Natural killer cell (primary cell): ENCODE data around the gene KRTAP4-1. TPM values are rescaled to one million over a fixed set of nuclear protein-coding genes. Genes with fewer than 3 reads are reported as not detected.

ENCODE experiments used
- ATAC-seq, 3 donors: fragments of 150-1000 bp in 2 of 3; fragments of 200-7000 bp in 1 of 3; cut with Tn5 transposase; 1 replicate in 1 of 3; 2 replicates in 2 of 3; pipeline ENCODE4 v1.10.0; 2021; ENCODE audit warnings: mild to moderate bottlenecking in 2 of 3, moderate library complexity in 2 of 3
- DNase-seq, 2 donors: peaks; one replicate each; pipeline versions ENCODE4 v3.0.0 to v3.0.0-alpha.2; 2013 to 2021; ENCODE audit warnings: mixed read lengths in 1 of 2
- H3K27ac ChIP-seq: one replicate; pipeline ENCODE4 v1.5.1; 2013; ENCODE audit warnings: mild to moderate bottlenecking, low read length
- H3K27me3 ChIP-seq: one replicate; pipeline ENCODE4 v1.6.1; 2013; ENCODE audit warnings: low read length; ENCODE audit not compliant: control insufficient read depth, insufficient read depth
- H3K36me3 ChIP-seq: one replicate; pipeline ENCODE4 v1.6.1; 2013; ENCODE audit warnings: low read length; ENCODE audit not compliant: control insufficient read depth, insufficient read depth
- H3K4me1 ChIP-seq: one replicate; pipeline ENCODE4 v1.6.1; 2013; ENCODE audit warnings: low read length; ENCODE audit not compliant: control insufficient read depth, insufficient read depth
- H3K4me3 ChIP-seq: one replicate; pipeline ENCODE4 v1.5.1; 2013; ENCODE audit warnings: low read length
- H3K9me3 ChIP-seq: one replicate; pipeline ENCODE4 v1.6.1; 2013; ENCODE audit warnings: low read length; ENCODE audit not compliant: control insufficient read depth, insufficient read depth
- H3K27ac Mint-ChIP-seq, 2 donors: one replicate each; pipeline ENCODE4 v1.8.0; 2022; ENCODE audit warnings: mild to moderate bottlenecking in 2 of 2, mixed read lengths in 2 of 2, moderate library complexity in 1 of 2
- H3K27me3 Mint-ChIP-seq, 2 donors: one replicate each; pipeline ENCODE4 v1.8.0; 2022; ENCODE audit warnings: low read depth in 2 of 2, mixed read lengths in 2 of 2
- H3K36me3 Mint-ChIP-seq: one replicate; pipeline ENCODE4 v1.8.0; 2022; ENCODE audit warnings: mixed read lengths
- H3K4me1 Mint-ChIP-seq, 2 donors: one replicate each; pipeline ENCODE4 v1.8.0; 2022; ENCODE audit warnings: mixed read lengths in 2 of 2
- H3K4me3 Mint-ChIP-seq: one replicate; pipeline ENCODE4 v1.8.0; 2022; ENCODE audit warnings: mild to moderate bottlenecking, moderate library complexity, mixed read lengths
- H3K9me3 Mint-ChIP-seq, 2 donors: one replicate each; pipeline ENCODE4 v1.8.0; 2022; ENCODE audit warnings: mixed read lengths in 2 of 2
- WGBS: methylation state at CpG from one replicate; pipeline ENCODE4 v1.1.7; 2013; ENCODE audit warnings: missing lambda C conversion rate; ENCODE audit not compliant: insufficient coverage; 5-methylcytosine and 5-hydroxymethylcytosine counted together
- intact Hi-C: fragments of 100-400 bp; cut with micrococcal nuclease; formaldehyde crosslinking; loops from one replicate; pipeline ENCODE4 v1.14.2; 2022
- total RNA-seq, 4 donors: library from RNA; stranded (reverse); fragments of 120-200 nt in 1 of 4; gene quantifications; one replicate each; pipeline versions ENCODE4 v1.2.3 to v1.2.4, GENCODE V29; 2013 to 2022
- TF ChIP-seq, protein P1 (sequence below): fragments of 200-600 bp; IDR thresholded peaks from one replicate; pipeline ENCODE4 v1.8.0; 2022; ENCODE audit warnings: antibody characterized with exemption

The KRTAP4-1 gene
- total RNA-seq, 3 donors from 2014 or later (not counting 1 experiment from before 2014, with no cell fraction given): not detected

DNA sequence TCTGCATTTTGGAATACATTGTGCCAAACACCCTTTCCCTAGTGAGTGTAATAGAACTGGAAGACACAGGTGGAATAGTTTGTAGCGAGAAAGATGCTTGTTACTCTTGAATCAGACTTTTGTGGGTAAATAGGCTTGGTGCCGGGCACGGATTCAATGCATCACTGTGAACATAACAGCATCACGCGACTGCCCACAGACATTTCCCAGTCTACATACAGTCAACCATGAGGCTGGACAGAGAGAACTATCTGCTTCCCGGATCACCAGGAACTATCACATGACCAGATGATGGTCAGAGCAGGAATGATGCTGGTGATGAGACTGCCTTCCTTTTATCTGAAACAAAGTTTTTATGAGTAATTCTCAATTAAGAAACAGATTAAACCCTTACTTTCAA, 41.3 kb upstream of the KRTAP4-1 start:
- H3K27me3 ChIP-seq: peaks cover 4% of the 10 kb centered on the region
- H3K27ac ChIP-seq: no peak overlapping the region
- ATAC-seq (no peak), DNase-seq (no peak)
- no peaks in the 10 kb centered on the region for H3K36me3 ChIP-seq
- no peak overlapping the region for H3K4me3 ChIP-seq
- intact Hi-C loops: no loop called here
- H3K4me1 ChIP-seq: no peaks in the 10 kb centered on the region
- Mint-ChIP-seq H3K4me1 (peaks cover 0 to 4% of the 10 kb centered on the region in 2 donors), H3K36me3 (no peaks in the 10 kb centered on the region), H3K27me3 (peaks cover 12 to 29% of the 10 kb centered on the region in 2 donors), H3K9me3 (no peaks in the 10 kb centered on the region), H3K27ac (no peak overlapping the region), H3K4me3 (no peak overlapping the region)
- TF ChIP-seq, protein P1, sequence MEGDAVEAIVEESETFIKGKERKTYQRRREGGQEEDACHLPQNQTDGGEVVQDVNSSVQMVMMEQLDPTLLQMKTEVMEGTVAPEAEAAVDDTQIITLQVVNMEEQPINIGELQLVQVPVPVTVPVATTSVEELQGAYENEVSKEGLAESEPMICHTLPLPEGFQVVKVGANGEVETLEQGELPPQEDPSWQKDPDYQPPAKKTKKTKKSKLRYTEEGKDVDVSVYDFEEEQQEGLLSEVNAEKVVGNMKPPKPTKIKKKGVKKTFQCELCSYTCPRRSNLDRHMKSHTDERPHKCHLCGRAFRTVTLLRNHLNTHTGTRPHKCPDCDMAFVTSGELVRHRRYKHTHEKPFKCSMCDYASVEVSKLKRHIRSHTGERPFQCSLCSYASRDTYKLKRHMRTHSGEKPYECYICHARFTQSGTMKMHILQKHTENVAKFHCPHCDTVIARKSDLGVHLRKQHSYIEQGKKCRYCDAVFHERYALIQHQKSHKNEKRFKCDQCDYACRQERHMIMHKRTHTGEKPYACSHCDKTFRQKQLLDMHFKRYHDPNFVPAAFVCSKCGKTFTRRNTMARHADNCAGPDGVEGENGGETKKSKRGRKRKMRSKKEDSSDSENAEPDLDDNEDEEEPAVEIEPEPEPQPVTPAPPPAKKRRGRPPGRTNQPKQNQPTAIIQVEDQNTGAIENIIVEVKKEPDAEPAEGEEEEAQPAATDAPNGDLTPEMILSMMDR: no peak
- 95% methylated on average over 6 of the region's 6 CpGs for WGBS
- no peaks in the 10 kb centered on the region for H3K9me3 ChIP-seq

DNA sequence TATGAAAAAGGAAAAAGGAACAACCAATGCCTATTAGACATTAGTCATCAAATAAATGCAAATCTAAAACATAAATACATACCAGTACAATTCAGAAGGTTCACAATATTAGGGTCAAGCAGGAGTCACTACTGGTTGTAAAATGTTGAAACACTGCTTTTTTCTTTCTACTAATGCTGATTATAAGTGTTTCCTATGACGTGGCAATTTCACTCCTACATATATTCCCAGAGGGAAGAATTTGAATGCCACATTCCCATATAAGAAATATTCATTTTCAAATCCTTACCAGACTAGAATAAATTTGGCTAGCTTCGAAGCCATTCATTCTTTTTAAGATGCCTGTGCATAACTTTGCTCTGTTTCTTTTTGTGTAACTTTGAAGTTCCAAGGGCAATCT, 39.1 kb upstream of the KRTAP4-1 start:
- Mint-ChIP-seq H3K27me3 (peaks cover 17 to 33% of the 10 kb centered on the region in 2 donors), H3K27ac (no peak overlapping the region), H3K4me3 (no peak overlapping the region), H3K9me3 (peaks cover 0 to 2% of the 10 kb centered on the region in 2 donors), H3K36me3 (no peaks in the 10 kb centered on the region), H3K4me1 (no peaks in the 10 kb centered on the region)
- Histone ChIP-seq H3K4me3 (no peak overlapping the region), H3K36me3 (no peaks in the 10 kb centered on the region), H3K9me3 (no peaks in the 10 kb centered on the region), H3K4me1 (no peaks in the 10 kb centered on the region), H3K27ac (no peak overlapping the region), H3K27me3 (peaks cover 4% of the 10 kb centered on the region)
- ATAC-seq (no peak), DNase-seq (no peak)
- intact Hi-C loops: loop anchor here (2.0 kb wide), 1 partner anchor 19 kb away; no protein-coding TSS in a partner anchor
- TF ChIP-seq, protein P1: no peak
- 86% methylated on average over 1 of the region's 2 CpGs for WGBS

DNA sequence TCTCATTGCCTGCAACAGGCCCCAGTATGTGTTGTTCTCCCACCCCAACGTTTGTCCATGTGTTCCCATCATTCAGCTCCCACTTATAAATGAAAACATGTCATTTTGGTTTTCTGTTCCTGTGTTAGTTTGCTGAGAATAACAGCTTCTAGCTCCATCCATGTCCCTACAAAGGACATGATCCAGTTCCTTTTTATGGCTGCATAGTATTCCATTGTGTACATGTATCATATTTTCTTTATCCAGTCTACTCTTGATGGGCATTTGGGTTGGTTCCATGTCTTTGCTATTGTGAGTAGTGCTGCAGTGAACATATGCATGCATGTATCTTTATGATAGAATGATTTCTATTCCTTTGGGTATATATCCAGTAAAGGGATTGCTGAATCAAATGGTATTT, 31.0 kb upstream of the KRTAP4-1 start:
- no peak overlapping the region for H3K27ac Mint-ChIP-seq
- no peak overlapping the region for H3K4me3 Mint-ChIP-seq
- no peaks in the 10 kb centered on the region for H3K36me3 ChIP-seq
- H3K36me3 Mint-ChIP-seq: no peaks in the 10 kb centered on the region
- DNase-seq (no peak), ATAC-seq (no peak)
- 80% methylated on average over 1 of the region's 1 CpG for WGBS
- no peaks in the 10 kb centered on the region for H3K4me1 ChIP-seq
- H3K4me3 ChIP-seq: no peak overlapping the region
- H3K4me1 Mint-ChIP-seq: no peaks in the 10 kb centered on the region
- intact Hi-C loops: no loop called here
- H3K9me3 Mint-ChIP-seq: peaks cover 0 to 2% of the 10 kb centered on the region in 2 donors
- peaks cover 2% of the 10 kb centered on the region for H3K27me3 ChIP-seq
- H3K27me3 Mint-ChIP-seq: peaks cover 15 to 31% of the 10 kb centered on the region in 2 donors
- no peak overlapping the region for H3K27ac ChIP-seq
- H3K9me3 ChIP-seq: no peaks in the 10 kb centered on the region
- TF ChIP-seq, protein P1: no peak

DNA sequence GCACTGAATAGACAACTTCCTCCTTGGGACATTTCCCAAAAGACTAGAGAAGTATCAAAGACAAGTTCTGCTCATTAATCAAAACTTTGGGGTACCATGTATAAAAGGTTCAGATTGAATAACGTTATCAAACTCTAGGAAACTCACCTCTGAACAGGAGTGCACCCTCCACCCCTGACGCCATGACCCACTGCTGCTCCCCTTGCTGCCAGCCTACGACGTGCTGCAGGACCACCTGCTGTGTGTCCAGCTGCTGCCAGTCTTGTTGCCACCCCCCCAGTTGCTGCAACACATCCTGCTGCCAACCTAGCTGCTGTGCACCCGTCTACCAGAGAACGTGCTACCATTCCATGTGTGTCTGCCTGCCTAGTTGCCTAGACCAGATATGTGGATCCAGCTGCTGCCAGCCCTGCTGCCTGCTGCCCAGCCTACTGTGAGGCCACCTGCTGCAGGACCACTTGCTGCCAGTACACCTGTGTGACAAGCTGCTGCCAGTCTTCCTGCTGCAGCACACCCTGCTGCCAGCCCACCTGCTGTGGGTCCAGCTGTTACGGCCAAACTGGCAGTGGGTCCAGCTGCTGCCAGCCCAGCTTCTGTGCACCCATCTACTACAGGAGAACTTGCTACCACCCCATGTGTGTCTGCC, 27.9 kb upstream of the KRTAP4-1 start:
- Mint-ChIP-seq H3K4me1 (no peaks in the 10 kb centered on the region), H3K27ac (no peak overlapping the region), H3K9me3 (no peaks in the 10 kb centered on the region), H3K4me3 (no peak overlapping the region), H3K27me3 (peaks cover 27 to 52% of the 10 kb centered on the region in 2 donors), H3K36me3 (peaks cover 5% of the 10 kb centered on the region)
- no peaks in the 10 kb centered on the region for H3K9me3 ChIP-seq
- no peaks in the 10 kb centered on the region for H3K36me3 ChIP-seq
- peaks cover 6% of the 10 kb centered on the region for H3K27me3 ChIP-seq
- DNase-seq (no peak), ATAC-seq (no peak)
- intact Hi-C loops: no loop called here
- 83% methylated on average over 7 of the region's 7 CpGs for WGBS
- H3K27ac ChIP-seq: no peak overlapping the region
- H3K4me1 ChIP-seq: no peaks in the 10 kb centered on the region
- no peak overlapping the region for H3K4me3 ChIP-seq
- TF ChIP-seq, protein P1: no peak
